Measurements from ENCODE around the gene GAMT. TPM values are rescaled to one million over a fixed set of nuclear protein-coding genes. Genes with fewer than 3 reads are reported as not detected.

Gene GAMT
- total RNA-seq, 1 experiment from 2014 or later = 21.6 TPM

GRCh38 chr19:1394252-1395193 lies 6.8 kb downstream of the GAMT start:
- in situ Hi-C loops (cut with HindIII; ENCODE audit: low pct_unique_long_range_greater_than_20kb, low sequenced_read_pairs) = no loop called here
- DNase-seq (ENCODE audit: low read depth, low spot score) = no peak

GRCh38 chr19:1393841-1394240 lies 7.5 kb downstream of the GAMT start:
- no peak for DNase-seq (ENCODE audit: low read depth, low spot score)
- in situ Hi-C loops (cut with HindIII; ENCODE audit: low pct_unique_long_range_greater_than_20kb, low sequenced_read_pairs) = no loop called here

- in situ Hi-C loops (cut with HindIII; ENCODE audit: low pct_unique_long_range_greater_than_20kb, low sequenced_read_pairs) = no loop called here
- DNase-seq (ENCODE audit: low read depth, low spot score) = no peak
Observed at GRCh38 chr19:1392939-1393530, 8.3 kb downstream of the GAMT start.

GRCh38 chr19:1392407-1392806 lies 8.9 kb downstream of the GAMT start:
- in situ Hi-C loops (cut with HindIII; ENCODE audit: low pct_unique_long_range_greater_than_20kb, low sequenced_read_pairs) = no loop called here
- DNase-seq (ENCODE audit: low read depth, low spot score) = no peak

GRCh38 chr19:1390890-1391423 lies 10.4 kb downstream of the GAMT start:
- in situ Hi-C loops (cut with HindIII; ENCODE audit: low pct_unique_long_range_greater_than_20kb, low sequenced_read_pairs) = no loop called here
- no peak for DNase-seq (ENCODE audit: low read depth, low spot score)

GRCh38 chr19:1389033-1389940 lies 12.1 kb downstream of the GAMT start:
- in situ Hi-C loops (cut with HindIII; ENCODE audit: low pct_unique_long_range_greater_than_20kb, low sequenced_read_pairs) = no loop called here
- DNase-seq (ENCODE audit: low read depth, low spot score) = no peak

- no peak for DNase-seq (ENCODE audit: low read depth, low spot score)
Observed at GRCh38 chr19:1388637-1389026, 12.7 kb downstream of the GAMT start.

GRCh38 chr19:1387684-1388636 lies 13.4 kb downstream of the GAMT start:
- in situ Hi-C loops (cut with HindIII; ENCODE audit: low pct_unique_long_range_greater_than_20kb, low sequenced_read_pairs) = no loop called here
- DNase-seq (ENCODE audit: low read depth, low spot score) = no peak

More at GRCh38 chr19:1388637-1389026, 12.7 kb downstream of the GAMT start:
- in situ Hi-C loops (cut with HindIII; ENCODE audit: low pct_unique_long_range_greater_than_20kb, low sequenced_read_pairs) = no loop called here

- in situ Hi-C loops (cut with HindIII; ENCODE audit: low pct_unique_long_range_greater_than_20kb, low sequenced_read_pairs) = no loop called here
- no peak for DNase-seq (ENCODE audit: low read depth, low spot score)
Observed at GRCh38 chr19:1386945-1387683, 14.2 kb downstream of the GAMT start.

GRCh38 chr19:1385816-1386215 lies 15.5 kb downstream of the GAMT start:
- in situ Hi-C loops (cut with HindIII; ENCODE audit: low pct_unique_long_range_greater_than_20kb, low sequenced_read_pairs) = no loop called here
- no peak for DNase-seq (ENCODE audit: low read depth, low spot score)

GRCh38 chr19:1384478-1385110 lies 16.7 kb downstream of the GAMT start:
- in situ Hi-C loops (cut with HindIII; ENCODE audit: low pct_unique_long_range_greater_than_20kb, low sequenced_read_pairs) = no loop called here
- no peak for DNase-seq (ENCODE audit: low read depth, low spot score)

GRCh38 chr19:1384085-1384462 lies 17.3 kb downstream of the GAMT start:
- DNase-seq (ENCODE audit: low read depth, low spot score) = no peak
- in situ Hi-C loops (cut with HindIII; ENCODE audit: low pct_unique_long_range_greater_than_20kb, low sequenced_read_pairs) = no loop called here

GRCh38 chr19:1383312-1384084 lies 17.8 kb downstream of the GAMT start, which contains the start of gene NDUFS7:
Gene NDUFS7, plus strand, starts transcription at chr19:1383907. Its CDS starts 20 bp downstream, at chr19:1383927.
- in situ Hi-C loops (cut with HindIII; ENCODE audit: low pct_unique_long_range_greater_than_20kb, low sequenced_read_pairs) = no loop called here
- DNase-seq (ENCODE audit: low read depth, low spot score) = peak; percentile 78

GRCh38 chr19:1383017-1383311 lies 18.4 kb downstream of the GAMT start:
- DNase-seq (ENCODE audit: low read depth, low spot score) = no peak

GRCh38 chr19:1382250-1382649 lies 19.1 kb downstream of the GAMT start:
- DNase-seq (ENCODE audit: low read depth, low spot score) = no peak
- in situ Hi-C loops (cut with HindIII; ENCODE audit: low pct_unique_long_range_greater_than_20kb, low sequenced_read_pairs) = no loop called here

More at GRCh38 chr19:1383017-1383311, 18.4 kb downstream of the GAMT start:
- in situ Hi-C loops (cut with HindIII; ENCODE audit: low pct_unique_long_range_greater_than_20kb, low sequenced_read_pairs) = no loop called here

All from SK-MEL-5 (cell line).